ENCODE measurements around the gene HUNK.

The HUNK gene

DNA sequence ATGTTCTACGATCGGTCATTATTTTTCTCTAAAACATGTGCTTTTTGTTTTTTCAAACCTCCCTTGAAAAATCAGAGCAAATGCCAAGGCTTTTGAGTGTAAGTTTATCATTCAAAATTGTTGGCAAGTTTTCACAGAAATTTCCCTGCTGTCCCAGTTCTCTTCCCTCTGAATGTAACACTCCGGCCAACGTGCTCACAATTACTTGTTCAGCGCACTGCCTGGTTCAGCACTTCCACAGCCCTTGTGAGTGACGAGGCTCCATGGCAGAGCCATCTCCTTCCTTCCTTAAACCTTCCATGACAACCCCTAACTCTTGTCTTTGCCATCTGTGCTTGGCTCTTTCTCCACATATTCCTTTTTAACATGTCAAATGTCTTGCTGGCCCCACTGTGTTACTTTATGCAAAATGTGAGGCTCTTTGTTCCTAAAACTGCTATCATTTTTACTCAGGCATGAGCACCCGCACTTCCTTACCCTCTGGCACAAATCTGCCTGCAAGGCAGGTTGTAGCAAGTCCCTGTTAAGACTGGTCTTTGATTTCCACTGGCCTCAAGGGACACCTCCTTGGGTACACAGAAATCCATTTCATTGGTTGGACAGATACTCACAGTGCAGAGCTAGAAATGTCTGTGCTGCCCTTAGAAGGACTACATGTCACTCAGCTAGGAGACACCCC, 142.8 kb downstream of the HUNK start:
- no peaks in the 10 kb centered on the region for H3K36me3 ChIP-seq (ENCODE audit: control insufficient read depth, low read length)
- H3K79me2 ChIP-seq (ENCODE audit: control insufficient read depth, low read length), result no peaks in the 10 kb centered on the region
- H4K20me1 ChIP-seq (ENCODE audit: control insufficient read depth, insufficient read depth, low read depth, low read length), result no peaks in the 10 kb centered on the region
- no peak overlapping the region for H3K4me3 ChIP-seq (ENCODE audit: low read length)
- H3K27ac ChIP-seq (ENCODE audit: low read depth, low read length), result no peak overlapping the region
- H3K9me2 ChIP-seq (replicated peaks; ENCODE audit: control insufficient read depth, low read length), result no peaks in the 10 kb centered on the region
- no peaks in the 10 kb centered on the region for H3K27me3 ChIP-seq (ENCODE audit: control insufficient read depth, low read length)
- no peaks in the 10 kb centered on the region for H3F3A ChIP-seq (ENCODE audit: control insufficient read depth, insufficient read depth)
- H3K4me1 ChIP-seq (ENCODE audit: control insufficient read depth, low read length), result no peaks in the 10 kb centered on the region
- TF ChIP-seq, protein P1, sequence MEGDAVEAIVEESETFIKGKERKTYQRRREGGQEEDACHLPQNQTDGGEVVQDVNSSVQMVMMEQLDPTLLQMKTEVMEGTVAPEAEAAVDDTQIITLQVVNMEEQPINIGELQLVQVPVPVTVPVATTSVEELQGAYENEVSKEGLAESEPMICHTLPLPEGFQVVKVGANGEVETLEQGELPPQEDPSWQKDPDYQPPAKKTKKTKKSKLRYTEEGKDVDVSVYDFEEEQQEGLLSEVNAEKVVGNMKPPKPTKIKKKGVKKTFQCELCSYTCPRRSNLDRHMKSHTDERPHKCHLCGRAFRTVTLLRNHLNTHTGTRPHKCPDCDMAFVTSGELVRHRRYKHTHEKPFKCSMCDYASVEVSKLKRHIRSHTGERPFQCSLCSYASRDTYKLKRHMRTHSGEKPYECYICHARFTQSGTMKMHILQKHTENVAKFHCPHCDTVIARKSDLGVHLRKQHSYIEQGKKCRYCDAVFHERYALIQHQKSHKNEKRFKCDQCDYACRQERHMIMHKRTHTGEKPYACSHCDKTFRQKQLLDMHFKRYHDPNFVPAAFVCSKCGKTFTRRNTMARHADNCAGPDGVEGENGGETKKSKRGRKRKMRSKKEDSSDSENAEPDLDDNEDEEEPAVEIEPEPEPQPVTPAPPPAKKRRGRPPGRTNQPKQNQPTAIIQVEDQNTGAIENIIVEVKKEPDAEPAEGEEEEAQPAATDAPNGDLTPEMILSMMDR (IDR thresholded peaks at IDR 0.05; ENCODE audit: low read depth, low read length, poor library complexity, severe bottlenecking), result no peak
- no peak for TF ChIP-seq EZH2phosphoT487 (IDR thresholded peaks at IDR 0.05; ENCODE audit: borderline replicate concordance, low read length)
- no peaks in the 10 kb centered on the region for H3K9me3 ChIP-seq (ENCODE audit: control insufficient read depth, insufficient read depth, low read length)
- no peak overlapping the region for H3K4me2 ChIP-seq (ENCODE audit: low read length)

DNA sequence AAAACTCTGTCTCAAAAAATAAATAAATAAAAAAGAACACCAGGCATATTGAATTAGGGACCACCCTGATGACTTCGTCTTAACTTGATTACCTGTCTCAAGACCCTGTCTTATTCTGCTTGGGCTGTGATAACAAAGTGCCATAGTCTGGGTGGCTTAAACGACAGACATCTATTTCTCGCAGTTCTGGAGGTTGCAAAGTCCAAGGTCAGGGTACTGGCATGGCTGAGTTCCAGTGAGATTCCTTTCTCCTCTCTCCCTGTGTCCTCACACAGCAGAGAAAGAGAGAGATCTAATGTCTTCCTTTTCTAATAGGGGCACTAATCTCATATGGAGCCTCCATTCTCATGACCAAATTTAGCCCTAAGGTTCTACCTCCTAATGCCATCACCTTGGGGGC, 145.6 kb downstream of the HUNK start:
- H3K9me2 ChIP-seq (replicated peaks; ENCODE audit: control insufficient read depth, low read length), result no peaks in the 10 kb centered on the region
- peaks cover 5% of the 10 kb centered on the region; the same call in 1 of the 2 replicates for H3K4me1 ChIP-seq (ENCODE audit: control insufficient read depth, low read length)
- H3K79me2 ChIP-seq (ENCODE audit: control insufficient read depth, low read length), result no peaks in the 10 kb centered on the region
- H3K36me3 ChIP-seq (ENCODE audit: control insufficient read depth, low read length), result no peaks in the 10 kb centered on the region
- no peaks in the 10 kb centered on the region for H4K20me1 ChIP-seq (ENCODE audit: control insufficient read depth, insufficient read depth, low read depth, low read length)
- H3K27me3 ChIP-seq (ENCODE audit: control insufficient read depth, low read length), result peaks cover 7% of the 10 kb centered on the region; the same call in 1 of the 2 replicates
- no peaks in the 10 kb centered on the region for H3F3A ChIP-seq (ENCODE audit: control insufficient read depth, insufficient read depth)
- no peak overlapping the region for H3K4me2 ChIP-seq (ENCODE audit: low read length)
- TF ChIP-seq, protein P1 (IDR thresholded peaks at IDR 0.05; ENCODE audit: low read depth, low read length, poor library complexity, severe bottlenecking), result no peak
- no peak for TF ChIP-seq EZH2phosphoT487 (IDR thresholded peaks at IDR 0.05; ENCODE audit: borderline replicate concordance, low read length)
- no peak overlapping the region for H3K4me3 ChIP-seq (ENCODE audit: low read length)
- H3K9me3 ChIP-seq (ENCODE audit: control insufficient read depth, insufficient read depth, low read length), result no peaks in the 10 kb centered on the region
- H3K27ac ChIP-seq (ENCODE audit: low read depth, low read length), result no peak overlapping the region

DNA sequence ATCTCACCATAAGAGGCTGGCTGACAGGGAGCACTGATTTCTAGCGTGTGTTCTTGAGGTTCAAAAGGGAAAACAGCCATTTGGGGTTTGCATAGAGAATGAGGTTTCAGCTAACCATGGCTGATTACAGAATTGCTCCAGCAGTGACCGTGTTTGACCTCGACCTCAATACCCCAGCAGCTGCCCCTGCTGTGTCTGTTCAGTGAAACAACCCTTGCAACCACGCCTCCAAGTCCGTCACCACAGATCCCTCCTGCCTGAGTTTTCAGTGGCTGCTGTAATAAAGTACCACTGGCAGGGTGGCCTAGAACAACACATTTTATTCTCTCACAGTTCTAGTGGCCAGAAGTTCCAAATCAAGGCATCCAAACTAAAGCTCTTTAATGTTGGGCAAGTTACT, 147.7 kb downstream of the HUNK start:
- H3K9me3 ChIP-seq (ENCODE audit: control insufficient read depth, insufficient read depth, low read length), result no peaks in the 10 kb centered on the region
- no peak overlapping the region for H3K4me2 ChIP-seq (ENCODE audit: low read length)
- no peak overlapping the region for H3K4me3 ChIP-seq (ENCODE audit: low read length)
- H3F3A ChIP-seq (ENCODE audit: control insufficient read depth, insufficient read depth), result no peaks in the 10 kb centered on the region
- H3K27ac ChIP-seq (ENCODE audit: low read depth, low read length), result no peak overlapping the region
- H3K36me3 ChIP-seq (ENCODE audit: control insufficient read depth, low read length), result no peaks in the 10 kb centered on the region
- H3K79me2 ChIP-seq (ENCODE audit: control insufficient read depth, low read length), result no peaks in the 10 kb centered on the region
- H3K4me1 ChIP-seq (ENCODE audit: control insufficient read depth, low read length), result peaks cover 5% of the 10 kb centered on the region; the same call in 1 of the 2 replicates
- no peaks in the 10 kb centered on the region for H4K20me1 ChIP-seq (ENCODE audit: control insufficient read depth, insufficient read depth, low read depth, low read length)
- peaks cover 7% of the 10 kb centered on the region; the same call in 1 of the 2 replicates for H3K27me3 ChIP-seq (ENCODE audit: control insufficient read depth, low read length)
- TF ChIP-seq, protein P1 (IDR thresholded peaks at IDR 0.05; ENCODE audit: low read depth, low read length, poor library complexity, severe bottlenecking), result no peak
- no peak for TF ChIP-seq EZH2phosphoT487 (IDR thresholded peaks at IDR 0.05; ENCODE audit: borderline replicate concordance, low read length)
- H3K9me2 ChIP-seq (replicated peaks; ENCODE audit: control insufficient read depth, low read length), result no peaks in the 10 kb centered on the region

Measured in DOHH2 (cell line).